ENCODE results near the gene PTPN23.
A peak's percentile ranks its signal among the peaks of the same experiment; 100 is the strongest.

The PTPN23 gene, protein sequence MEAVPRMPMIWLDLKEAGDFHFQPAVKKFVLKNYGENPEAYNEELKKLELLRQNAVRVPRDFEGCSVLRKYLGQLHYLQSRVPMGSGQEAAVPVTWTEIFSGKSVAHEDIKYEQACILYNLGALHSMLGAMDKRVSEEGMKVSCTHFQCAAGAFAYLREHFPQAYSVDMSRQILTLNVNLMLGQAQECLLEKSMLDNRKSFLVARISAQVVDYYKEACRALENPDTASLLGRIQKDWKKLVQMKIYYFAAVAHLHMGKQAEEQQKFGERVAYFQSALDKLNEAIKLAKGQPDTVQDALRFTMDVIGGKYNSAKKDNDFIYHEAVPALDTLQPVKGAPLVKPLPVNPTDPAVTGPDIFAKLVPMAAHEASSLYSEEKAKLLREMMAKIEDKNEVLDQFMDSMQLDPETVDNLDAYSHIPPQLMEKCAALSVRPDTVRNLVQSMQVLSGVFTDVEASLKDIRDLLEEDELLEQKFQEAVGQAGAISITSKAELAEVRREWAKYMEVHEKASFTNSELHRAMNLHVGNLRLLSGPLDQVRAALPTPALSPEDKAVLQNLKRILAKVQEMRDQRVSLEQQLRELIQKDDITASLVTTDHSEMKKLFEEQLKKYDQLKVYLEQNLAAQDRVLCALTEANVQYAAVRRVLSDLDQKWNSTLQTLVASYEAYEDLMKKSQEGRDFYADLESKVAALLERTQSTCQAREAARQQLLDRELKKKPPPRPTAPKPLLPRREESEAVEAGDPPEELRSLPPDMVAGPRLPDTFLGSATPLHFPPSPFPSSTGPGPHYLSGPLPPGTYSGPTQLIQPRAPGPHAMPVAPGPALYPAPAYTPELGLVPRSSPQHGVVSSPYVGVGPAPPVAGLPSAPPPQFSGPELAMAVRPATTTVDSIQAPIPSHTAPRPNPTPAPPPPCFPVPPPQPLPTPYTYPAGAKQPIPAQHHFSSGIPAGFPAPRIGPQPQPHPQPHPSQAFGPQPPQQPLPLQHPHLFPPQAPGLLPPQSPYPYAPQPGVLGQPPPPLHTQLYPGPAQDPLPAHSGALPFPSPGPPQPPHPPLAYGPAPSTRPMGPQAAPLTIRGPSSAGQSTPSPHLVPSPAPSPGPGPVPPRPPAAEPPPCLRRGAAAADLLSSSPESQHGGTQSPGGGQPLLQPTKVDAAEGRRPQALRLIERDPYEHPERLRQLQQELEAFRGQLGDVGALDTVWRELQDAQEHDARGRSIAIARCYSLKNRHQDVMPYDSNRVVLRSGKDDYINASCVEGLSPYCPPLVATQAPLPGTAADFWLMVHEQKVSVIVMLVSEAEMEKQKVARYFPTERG (N-terminal part only)

DNA sequence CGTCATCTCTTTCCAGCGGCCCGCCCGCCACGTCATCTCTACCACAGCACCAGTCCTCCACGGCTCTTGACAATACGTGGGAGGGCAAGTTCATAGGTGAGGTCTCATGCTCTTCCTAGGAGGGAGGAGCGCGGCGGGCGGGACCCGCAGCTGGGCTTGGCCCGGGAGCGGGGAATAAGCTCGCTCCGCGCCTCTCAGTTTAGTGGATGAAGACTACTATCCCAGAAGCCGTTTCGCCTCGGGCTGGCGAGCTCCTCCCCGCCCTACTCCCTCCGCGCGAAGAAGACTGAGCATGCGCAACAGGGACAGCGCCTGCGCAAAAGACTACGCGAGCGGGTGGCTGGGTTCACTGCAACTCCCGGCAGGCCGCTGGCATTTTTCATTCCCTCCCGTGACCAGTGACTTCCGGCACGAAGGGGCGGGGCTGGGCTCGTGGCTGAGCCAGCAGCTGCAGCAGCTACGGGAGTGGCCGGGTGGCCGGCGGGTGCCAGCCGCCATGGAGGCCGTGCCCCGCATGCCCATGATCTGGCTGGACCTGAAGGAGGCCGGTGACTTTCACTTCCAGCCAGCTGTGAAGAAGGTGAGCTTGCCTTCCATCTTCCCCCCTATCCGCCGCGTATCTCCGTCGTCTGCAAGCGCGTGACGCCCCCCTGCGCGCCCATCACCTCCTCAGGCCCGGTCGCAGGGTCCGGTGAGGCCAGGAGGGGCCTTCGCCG, at the start of gene PTPN23:
TSS of gene PTPN23 (plus strand) at position 421 of the 716 bp plus-strand sequence. CDS start at position 497, 76 bp downstream.
- no peaks in the 10 kb centered on the region for H3K36me3 ChIP-seq (ENCODE audit: control insufficient read depth, insufficient read depth, low read length)
- no peaks in the 10 kb centered on the region for H3K27me3 ChIP-seq (ENCODE audit: control insufficient read depth, insufficient read depth, low read length)
- no peaks in the 10 kb centered on the region for H3K4me1 ChIP-seq (ENCODE audit: control insufficient read depth, insufficient read depth, low read length)
- no peaks in the 10 kb centered on the region for H3K9me3 ChIP-seq (ENCODE audit: control insufficient read depth, insufficient read depth, low read length)
- H3K9ac ChIP-seq (ENCODE audit: low read depth, low read length), result peak within 1 kb of the TSS; percentile 96
- H3K4me3 ChIP-seq (ENCODE audit: low read depth, low read length), result peak within 1 kb of the TSS; percentile 95

DNA sequence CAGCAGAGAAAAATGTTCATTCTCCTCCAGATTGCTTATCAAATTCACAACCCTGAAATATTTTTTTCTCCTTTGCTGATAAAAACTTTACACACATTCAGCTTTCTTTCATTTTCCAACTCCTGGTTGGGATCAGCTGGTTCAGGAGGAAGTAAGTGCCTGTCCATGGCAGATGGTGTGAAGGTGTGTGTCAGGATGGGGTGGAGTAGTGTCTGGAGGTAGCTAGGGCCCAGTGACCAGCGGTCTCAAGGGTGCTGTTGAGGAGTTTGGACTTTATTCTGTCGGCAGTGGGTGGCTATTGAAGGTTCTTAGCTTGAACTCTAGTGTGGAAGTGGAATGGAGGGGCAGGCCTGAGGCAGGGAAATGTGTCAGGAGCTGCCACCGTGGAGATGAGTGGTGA, 46.9 kb upstream of the PTPN23 start:
- no peaks in the 10 kb centered on the region for H3K9me3 ChIP-seq (ENCODE audit: control insufficient read depth, insufficient read depth, low read length)
- no peaks in the 10 kb centered on the region for H3K27me3 ChIP-seq (ENCODE audit: control insufficient read depth, insufficient read depth, low read length)
- H3K36me3 ChIP-seq (ENCODE audit: control insufficient read depth, insufficient read depth, low read length), result peaks cover 48% of the 10 kb centered on the region
- H3K9ac ChIP-seq (ENCODE audit: low read depth, low read length), result no peak overlapping the region
- H3K4me3 ChIP-seq (ENCODE audit: low read depth, low read length), result no peak overlapping the region
- no peaks in the 10 kb centered on the region for H3K4me1 ChIP-seq (ENCODE audit: control insufficient read depth, insufficient read depth, low read length)

DNA sequence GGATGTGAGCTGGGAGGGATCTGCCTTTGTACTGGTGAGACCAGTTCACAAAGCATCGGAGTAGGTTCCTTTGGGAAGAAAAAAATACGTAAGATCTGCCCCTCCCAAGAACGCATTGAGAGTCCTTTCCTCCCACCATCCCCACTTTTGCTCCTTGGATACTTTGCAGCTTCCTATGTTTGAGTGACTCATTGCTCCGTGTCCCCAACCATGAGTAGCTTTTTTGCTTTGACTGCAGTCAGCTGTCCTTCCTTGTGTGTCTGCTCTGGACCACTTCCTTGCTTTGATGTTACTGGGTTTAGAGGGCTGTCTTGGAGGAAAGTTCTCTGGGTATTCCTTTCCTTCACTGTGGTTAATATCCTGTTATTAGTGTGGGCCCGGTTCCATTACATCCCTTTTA, 43.2 kb upstream of the PTPN23 start:
- Histone ChIP-seq H3K27me3 (ENCODE audit: control insufficient read depth, insufficient read depth, low read length) (no peaks in the 10 kb centered on the region), H3K36me3 (ENCODE audit: control insufficient read depth, insufficient read depth, low read length) (peaks cover 39% of the 10 kb centered on the region), H3K4me3 (ENCODE audit: low read depth, low read length) (no peak overlapping the region), H3K4me1 (ENCODE audit: control insufficient read depth, insufficient read depth, low read length) (no peaks in the 10 kb centered on the region), H3K9ac (ENCODE audit: low read depth, low read length) (no peak overlapping the region), H3K9me3 (ENCODE audit: control insufficient read depth, insufficient read depth, low read length) (no peaks in the 10 kb centered on the region)

DNA sequence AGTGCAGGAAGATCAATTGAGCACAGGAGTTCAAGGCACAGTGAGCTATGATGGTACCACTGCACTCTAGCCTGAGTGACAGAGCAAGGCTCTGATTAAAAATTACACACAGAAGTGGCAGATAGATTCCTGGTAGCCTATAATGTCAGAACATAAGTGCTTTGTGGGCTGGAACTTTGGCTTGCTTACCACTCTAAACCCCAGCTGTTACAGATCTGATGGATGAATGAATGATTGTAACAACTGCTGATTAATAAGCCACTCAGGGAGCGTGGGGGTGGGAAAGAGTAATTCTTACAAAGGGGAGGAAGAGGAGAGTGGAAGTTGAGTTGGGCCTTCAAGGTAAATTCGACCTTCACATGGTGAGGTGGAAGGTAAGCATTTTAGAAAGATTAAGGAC, 40.9 kb upstream of the PTPN23 start:
- Histone ChIP-seq H3K4me1 (ENCODE audit: control insufficient read depth, insufficient read depth, low read length) (no peaks in the 10 kb centered on the region), H3K9ac (ENCODE audit: low read depth, low read length) (no peak overlapping the region), H3K9me3 (ENCODE audit: control insufficient read depth, insufficient read depth, low read length) (no peaks in the 10 kb centered on the region), H3K4me3 (ENCODE audit: low read depth, low read length) (no peak overlapping the region), H3K27me3 (ENCODE audit: control insufficient read depth, insufficient read depth, low read length) (no peaks in the 10 kb centered on the region), H3K36me3 (ENCODE audit: control insufficient read depth, insufficient read depth, low read length) (peaks cover 38% of the 10 kb centered on the region)

DNA sequence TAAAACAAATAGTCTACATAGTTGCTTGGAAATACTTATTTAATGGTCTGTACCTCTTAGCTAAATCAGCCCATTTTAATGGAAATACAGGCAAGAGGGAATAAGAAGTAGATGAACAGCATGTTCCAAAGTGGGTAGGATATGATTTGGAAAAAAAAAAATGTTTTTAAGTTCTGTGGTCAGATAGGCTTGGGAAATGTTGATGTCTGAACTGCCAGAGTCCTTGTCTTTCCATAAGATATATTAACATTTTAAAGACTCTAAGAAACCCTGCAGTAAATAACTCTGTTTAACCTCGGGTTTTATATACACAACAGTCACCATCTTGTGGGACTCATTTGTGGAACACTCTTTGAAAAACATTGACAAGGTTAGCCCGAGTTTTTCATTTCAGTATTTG, 40.0 kb upstream of the PTPN23 start:
- Histone ChIP-seq H3K4me3 (ENCODE audit: low read depth, low read length) (no peak overlapping the region), H3K27me3 (ENCODE audit: control insufficient read depth, insufficient read depth, low read length) (no peaks in the 10 kb centered on the region), H3K9me3 (ENCODE audit: control insufficient read depth, insufficient read depth, low read length) (no peaks in the 10 kb centered on the region), H3K9ac (ENCODE audit: low read depth, low read length) (no peak overlapping the region), H3K36me3 (ENCODE audit: control insufficient read depth, insufficient read depth, low read length) (peaks cover 42% of the 10 kb centered on the region), H3K4me1 (ENCODE audit: control insufficient read depth, insufficient read depth, low read length) (no peaks in the 10 kb centered on the region)

DNA sequence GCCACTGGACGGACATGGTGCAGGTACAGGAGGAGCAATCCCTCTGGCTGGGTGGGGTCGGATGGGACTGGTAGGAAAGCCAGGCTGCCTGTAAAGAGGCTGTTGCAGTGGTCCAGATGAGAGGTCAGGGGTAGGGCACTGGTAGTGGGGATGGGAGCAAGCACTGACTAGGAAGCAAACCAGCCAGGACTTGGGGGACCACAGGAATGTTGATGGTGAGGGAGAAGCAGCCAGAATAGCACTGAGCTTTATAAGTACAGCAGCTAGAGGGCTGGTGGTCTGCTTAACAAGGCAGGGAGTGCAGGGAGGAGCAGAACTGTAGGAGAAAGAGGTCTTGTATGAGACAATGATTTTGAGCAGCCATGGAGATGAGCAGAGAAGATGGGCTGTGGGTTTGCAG, 38.7 kb upstream of the PTPN23 start:
- Histone ChIP-seq H3K9ac (ENCODE audit: low read depth, low read length) (no peak overlapping the region), H3K9me3 (ENCODE audit: control insufficient read depth, insufficient read depth, low read length) (no peaks in the 10 kb centered on the region), H3K27me3 (ENCODE audit: control insufficient read depth, insufficient read depth, low read length) (no peaks in the 10 kb centered on the region), H3K4me1 (ENCODE audit: control insufficient read depth, insufficient read depth, low read length) (peaks cover 2% of the 10 kb centered on the region), H3K36me3 (ENCODE audit: control insufficient read depth, insufficient read depth, low read length) (peaks cover 37% of the 10 kb centered on the region), H3K4me3 (ENCODE audit: low read depth, low read length) (no peak overlapping the region)

DNA sequence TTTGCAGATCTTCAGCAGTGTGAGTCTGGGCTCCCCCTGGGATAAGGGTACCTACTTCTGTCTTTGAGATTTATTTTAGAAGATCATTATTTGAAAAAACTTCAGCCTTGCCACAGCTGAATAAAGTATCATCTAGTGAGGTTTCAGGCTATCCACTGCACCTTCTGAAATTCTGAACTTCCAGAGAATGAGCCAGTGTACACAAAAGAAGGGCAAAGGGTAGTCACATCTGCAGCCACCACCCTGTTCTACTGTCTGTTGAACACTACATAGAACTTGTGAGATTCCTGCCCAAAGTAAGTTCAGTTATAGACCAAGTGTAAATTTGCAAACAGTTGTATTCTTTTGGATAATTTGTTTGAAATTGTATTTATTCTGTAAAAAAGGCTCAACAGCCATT, 38.0 kb upstream of the PTPN23 start:
- Histone ChIP-seq H3K36me3 (ENCODE audit: control insufficient read depth, insufficient read depth, low read length) (peaks cover 32% of the 10 kb centered on the region), H3K4me1 (ENCODE audit: control insufficient read depth, insufficient read depth, low read length) (peaks cover 3% of the 10 kb centered on the region), H3K27me3 (ENCODE audit: control insufficient read depth, insufficient read depth, low read length) (no peaks in the 10 kb centered on the region), H3K9ac (ENCODE audit: low read depth, low read length) (no peak overlapping the region), H3K9me3 (ENCODE audit: control insufficient read depth, insufficient read depth, low read length) (no peaks in the 10 kb centered on the region), H3K4me3 (ENCODE audit: low read depth, low read length) (no peak overlapping the region)

DNA sequence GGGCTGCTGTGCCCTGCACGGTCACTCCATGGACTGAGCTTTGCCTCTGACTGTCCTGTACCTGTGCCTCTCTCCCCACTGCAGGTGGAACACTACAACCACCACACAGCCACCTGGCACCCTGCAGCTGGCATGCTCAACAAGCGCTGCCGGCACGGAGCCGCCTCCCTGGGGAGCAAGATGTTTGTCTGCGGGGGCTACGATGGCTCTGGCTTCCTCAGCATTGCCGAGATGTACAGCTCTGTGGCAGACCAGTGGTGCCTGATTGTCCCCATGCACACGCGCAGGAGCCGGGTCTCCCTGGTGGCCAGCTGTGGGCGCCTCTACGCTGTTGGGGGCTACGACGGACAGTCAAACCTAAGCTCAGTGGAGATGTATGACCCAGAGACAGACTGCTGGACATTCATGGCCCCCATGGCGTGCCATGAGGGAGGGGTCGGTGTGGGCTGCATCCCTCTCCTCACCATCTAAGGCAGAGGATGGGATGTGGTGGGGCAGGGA, 37.3 kb upstream of the PTPN23 start:
- H3K9me3 ChIP-seq (ENCODE audit: control insufficient read depth, insufficient read depth, low read length), result no peaks in the 10 kb centered on the region
- H3K9ac ChIP-seq (ENCODE audit: low read depth, low read length), result no peak overlapping the region
- no peak overlapping the region for H3K4me3 ChIP-seq (ENCODE audit: low read depth, low read length)
- H3K4me1 ChIP-seq (ENCODE audit: control insufficient read depth, insufficient read depth, low read length), result peaks cover 3% of the 10 kb centered on the region
- peaks cover 30% of the 10 kb centered on the region for H3K36me3 ChIP-seq (ENCODE audit: control insufficient read depth, insufficient read depth, low read length)
- no peaks in the 10 kb centered on the region for H3K27me3 ChIP-seq (ENCODE audit: control insufficient read depth, insufficient read depth, low read length)

DNA sequence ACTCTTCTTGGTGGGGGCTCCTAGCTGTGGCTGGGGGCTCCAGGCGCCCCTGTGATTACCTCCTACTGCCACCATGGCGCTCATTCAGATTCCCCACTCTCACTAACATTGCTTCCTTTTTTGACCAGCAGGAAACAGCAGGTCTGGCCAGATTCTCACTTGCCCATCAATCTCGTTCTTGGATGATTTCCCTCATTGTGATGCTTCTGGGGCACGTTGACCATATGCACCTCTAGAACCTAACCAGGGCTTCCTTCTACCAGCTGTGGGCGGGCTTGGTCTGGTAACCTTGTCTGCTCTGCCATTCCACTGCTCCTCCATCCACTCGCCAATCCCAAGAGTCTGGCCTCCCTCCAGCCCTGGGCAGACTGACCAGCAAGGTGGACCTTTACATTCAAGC, 35.9 kb upstream of the PTPN23 start:
- H3K9me3 ChIP-seq (ENCODE audit: control insufficient read depth, insufficient read depth, low read length), result no peaks in the 10 kb centered on the region
- H3K36me3 ChIP-seq (ENCODE audit: control insufficient read depth, insufficient read depth, low read length), result peaks cover 22% of the 10 kb centered on the region
- H3K27me3 ChIP-seq (ENCODE audit: control insufficient read depth, insufficient read depth, low read length), result no peaks in the 10 kb centered on the region
- H3K9ac ChIP-seq (ENCODE audit: low read depth, low read length), result no peak overlapping the region
- H3K4me1 ChIP-seq (ENCODE audit: control insufficient read depth, insufficient read depth, low read length), result peaks cover 3% of the 10 kb centered on the region
- H3K4me3 ChIP-seq (ENCODE audit: low read depth, low read length), result no peak overlapping the region

DNA sequence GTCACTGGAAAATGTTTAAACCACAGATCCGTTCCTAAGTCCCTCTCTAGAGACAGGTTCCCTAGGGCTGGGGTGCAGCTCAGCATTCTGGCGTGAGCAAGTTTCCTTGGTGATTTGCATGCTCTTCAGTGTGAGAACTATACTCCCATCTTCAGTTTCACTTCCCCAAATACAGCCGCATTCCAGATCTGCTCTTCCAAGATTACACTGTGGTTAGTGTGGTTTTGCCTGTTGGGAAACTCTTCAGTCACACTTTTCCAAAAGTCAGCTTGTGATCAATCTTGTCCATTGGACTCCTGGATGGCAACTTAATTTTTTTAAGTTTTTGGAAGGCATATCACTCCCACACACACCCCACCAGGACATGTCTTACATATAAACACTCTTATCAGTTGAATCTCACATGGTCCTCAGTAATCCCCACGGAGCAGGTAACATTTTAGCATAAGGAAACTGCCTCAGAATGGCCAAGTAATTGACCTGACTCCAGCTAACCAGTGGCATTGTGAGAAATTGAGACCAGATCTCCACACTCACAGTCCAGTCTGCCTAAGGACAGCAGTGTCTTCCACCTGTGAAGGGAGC, 33.5 kb upstream of the PTPN23 start:
- Histone ChIP-seq H3K36me3 (ENCODE audit: control insufficient read depth, insufficient read depth, low read length) (peaks cover 22% of the 10 kb centered on the region), H3K9ac (ENCODE audit: low read depth, low read length) (no peak overlapping the region), H3K27me3 (ENCODE audit: control insufficient read depth, insufficient read depth, low read length) (no peaks in the 10 kb centered on the region), H3K9me3 (ENCODE audit: control insufficient read depth, insufficient read depth, low read length) (no peaks in the 10 kb centered on the region), H3K4me3 (ENCODE audit: low read depth, low read length) (no peak overlapping the region), H3K4me1 (ENCODE audit: control insufficient read depth, insufficient read depth, low read length) (peaks cover 3% of the 10 kb centered on the region)

Measured in iPS-15b (cell line).